H1 (cell line): Measurements from ENCODE around the gene UMODL1. TPM values are rescaled to one million over a fixed set of nuclear protein-coding genes. Genes with fewer than 3 reads are reported as not detected.

Experiments used
- HDAC2 ChIP-seq, 2 experiments: fragments of 300-600 bp in 1 of 2; sonication (generic) in 1 of 2; IDR thresholded peaks; 2 replicates each; pipeline ENCODE4 v1.6.1; 2011 to 2012; ENCODE audit warnings: low read depth in 2 of 2, low read length in 2 of 2, mild to moderate bottlenecking in 2 of 2, moderate library complexity in 2 of 2, borderline replicate concordance in 1 of 2, inconsistent platforms in 1 of 2
- SIX5 ChIP-seq: IDR thresholded peaks from 2 replicates; pipeline ENCODE4 v1.6.1; 2011; ENCODE audit warnings: mild to moderate bottlenecking, low read depth, low read length
- SRF ChIP-seq: IDR thresholded peaks from 2 replicates; pipeline ENCODE4 v1.6.1; 2011; ENCODE audit warnings: mild to moderate bottlenecking, low read depth, low read length, moderate library complexity
- polyA plus RNA-seq, 7 experiments: library from polyadenylated mRNA; depleted of rRNA in 3 of 7; stranded (reverse) in 5 of 7; unstranded in 2 of 7; fragments of >200 nt in 5 of 7; fragments of 200-250 nt in 2 of 7; gene quantifications; 1 replicate in 5 of 7; 2 replicates in 1 of 7; 4 replicates in 1 of 7; pipeline versions ENCODE4 v1.2.1 to v1.2.3, GENCODE V29; 2011 to 2013; ENCODE audit warnings: missing spikeins in 2 of 7, mixed read lengths in 2 of 7
- total RNA-seq: library from RNA; stranded (reverse); fragmentation: NEBNext Ultra II Directional; extraction: Animal tissue kit (Norgen Biotek cat#: 25700); gene quantifications from 2 replicates; pipeline ENCODE4 v1.2.1, GENCODE V29; 2021

Gene UMODL1
- total and polyA plus RNA-seq, 2 of the 8 experiments (the other 6 are each of a cell fraction or from before 2014, with no cell fraction given): not detected

DNA sequence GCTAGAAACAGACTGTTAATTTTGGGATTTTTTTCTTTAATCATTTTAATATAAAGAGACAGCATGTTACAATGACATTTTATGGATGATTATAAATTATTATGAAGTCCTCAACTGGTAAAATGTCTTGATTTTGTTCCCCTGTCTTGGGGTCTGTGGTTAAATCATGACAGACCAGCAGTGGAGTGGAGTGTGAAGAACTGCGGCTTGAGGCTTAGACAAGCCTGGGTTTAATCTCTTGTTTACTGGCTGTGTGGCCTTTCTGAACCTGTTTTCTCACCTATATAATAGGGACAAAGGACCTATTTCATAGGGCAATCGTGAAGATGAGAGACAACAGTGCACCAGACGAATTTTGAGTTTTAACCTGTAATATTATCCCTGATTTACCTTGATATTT lies 1.8 kb upstream of the UMODL1 start (continued):
- no peak for TF ChIP-seq SIX5
- TF ChIP-seq SRF: no peak
- TF ChIP-seq HDAC2 (IDR thresholded peaks at IDR 0.05; ENCODE audit: borderline replicate concordance in 1 of 2, low read depth in 2 of 2, low read length in 2 of 2): no peak
